CD14-positive monocyte (primary cell): ENCODE results near the gene KCNAB1. TPM values are rescaled to one million over a fixed set of nuclear protein-coding genes. Genes with fewer than 3 reads are reported as not detected.
"Not testable (repeated sequence)": the region's sequence is repeated elsewhere in the genome, so short reads cannot be mapped to it uniquely, and the experiment has no call there.

Experiments
- DNase-seq, 3 donors: peaks; one replicate each; pipeline ENCODE4 v3.0.0-alpha.2; 2011 to 2022
- H2AFZ ChIP-seq: 2 replicates; pipeline ENCODE4 v1.6.0; 2012; ENCODE audit warnings: mild to moderate bottlenecking, low read depth, low read length, inconsistent platforms; ENCODE audit not compliant: insufficient read depth, poor library complexity, severe bottlenecking
- H3K27ac ChIP-seq, 2 donors: 1 replicate in 1 of 2; 2 replicates in 1 of 2; pipeline ENCODE4 v1.5.1; 2012 to 2013; ENCODE audit warnings: low read length in 2 of 2, control low read depth in 1 of 2, inconsistent platforms in 1 of 2, low read depth in 1 of 2, mild to moderate bottlenecking in 1 of 2
- H3K27me3 ChIP-seq, 2 donors: one replicate each; pipeline versions ENCODE4 v1.6.0 to v1.6.1; 2011 to 2013; ENCODE audit warnings: low read length in 2 of 2; ENCODE audit not compliant: control insufficient read depth in 2 of 2, insufficient read depth in 2 of 2
- H3K36me3 ChIP-seq, 2 donors: replicated peaks in 1 of 2; 1 replicate in 1 of 2; 2 replicates in 1 of 2; pipeline versions ENCODE4 v1.5.1 to v1.6.1; 2012 to 2013; ENCODE audit warnings: low read length in 2 of 2, control low read depth in 1 of 2, inconsistent platforms in 1 of 2, mild to moderate bottlenecking in 1 of 2; ENCODE audit not compliant: insufficient read depth in 2 of 2, control insufficient read depth in 1 of 2
- H3K4me1 ChIP-seq, 2 donors: 1 replicate in 1 of 2; 2 replicates in 1 of 2; pipeline versions ENCODE4 v1.5.1 to v1.6.1; 2012 to 2013; ENCODE audit warnings: low read length in 2 of 2, control low read depth in 1 of 2, inconsistent platforms in 1 of 2, mild to moderate bottlenecking in 1 of 2, moderate library complexity in 1 of 2; ENCODE audit not compliant: insufficient read depth in 2 of 2, control insufficient read depth in 1 of 2
- H3K4me2 ChIP-seq: replicated peaks from 2 replicates; pipeline ENCODE3; 2012; ENCODE audit warnings: low read length, moderate library complexity, mild to moderate bottlenecking; ENCODE audit not compliant: poor library complexity, severe bottlenecking; ENCODE audit errors: extremely low read depth
- H3K4me3 ChIP-seq, 3 experiments: fragments of 200-600 bp in 1 of 3; sonication (generic) in 1 of 3; replicated peaks in 1 of 3; 1 replicate in 2 of 3; 2 replicates in 1 of 3; pipeline ENCODE4 v1.5.1; 2011 to 2013; ENCODE audit warnings: low read length in 3 of 3, mild to moderate bottlenecking in 3 of 3, control low read depth in 2 of 3, low read depth in 2 of 3, inconsistent platforms in 1 of 3, moderate library complexity in 1 of 3
- H3K79me2 ChIP-seq: 2 replicates; pipeline ENCODE4 v1.6.0; 2012; ENCODE audit warnings: mild to moderate bottlenecking, control low read depth, inconsistent platforms, low read length, moderate library complexity; ENCODE audit not compliant: insufficient read depth
- H3K9ac ChIP-seq: 2 replicates; pipeline ENCODE4 v1.6.0; 2017; ENCODE audit warnings: low read length, mild to moderate bottlenecking; ENCODE audit not compliant: insufficient read depth, poor library complexity, severe bottlenecking
- H3K9me3 ChIP-seq, 2 donors: replicated peaks in 1 of 2; 1 replicate in 1 of 2; 2 replicates in 1 of 2; pipeline versions ENCODE4 v1.5.1 to v1.6.1; 2012 to 2013; ENCODE audit warnings: low read length in 2 of 2, control low read depth in 1 of 2; ENCODE audit not compliant: control insufficient read depth in 1 of 2, insufficient read depth in 1 of 2
- H4K20me1 ChIP-seq: 2 replicates; pipeline ENCODE4 v1.6.0; 2012; ENCODE audit warnings: mild to moderate bottlenecking, low read length, control low read depth, moderate library complexity; ENCODE audit not compliant: insufficient read depth
- H3K27ac Mint-ChIP-seq, 7 donors: one replicate each; pipeline ENCODE4 v1.8.0; 2020; ENCODE audit warnings: mild to moderate bottlenecking in 7 of 7, mixed read lengths in 7 of 7, moderate library complexity in 6 of 7, inconsistent platforms in 2 of 7
- H3K27me3 Mint-ChIP-seq, 3 donors: one replicate each; pipeline ENCODE4 v1.8.0; 2021 to 2022; ENCODE audit warnings: low read depth in 3 of 3, mild to moderate bottlenecking in 3 of 3, mixed read lengths in 3 of 3, moderate library complexity in 3 of 3, inconsistent platforms in 1 of 3
- H3K36me3 Mint-ChIP-seq, 2 donors: one replicate each; pipeline ENCODE4 v1.8.0; 2020; ENCODE audit warnings: mixed read lengths in 2 of 2, inconsistent platforms in 1 of 2, mild to moderate bottlenecking in 1 of 2
- H3K4me1 Mint-ChIP-seq: one replicate; pipeline ENCODE4 v1.8.0; 2020; ENCODE audit warnings: mild to moderate bottlenecking, mixed read lengths
- H3K4me3 Mint-ChIP-seq, 2 donors: one replicate each; pipeline ENCODE4 v1.8.0; 2020; ENCODE audit warnings: mild to moderate bottlenecking in 2 of 2, mixed read lengths in 2 of 2, moderate library complexity in 1 of 2
- H3K9me3 Mint-ChIP-seq, 7 donors: one replicate each; pipeline ENCODE4 v1.8.0; 2020 to 2022; ENCODE audit warnings: mixed read lengths in 7 of 7, mild to moderate bottlenecking in 6 of 7, moderate library complexity in 6 of 7, inconsistent platforms in 2 of 7
- WGBS: methylation state at CpG from one replicate; pipeline ENCODE4 v1.1.5; 2013; ENCODE audit warnings: missing lambda C conversion rate; ENCODE audit not compliant: insufficient coverage; 5-methylcytosine and 5-hydroxymethylcytosine counted together
- intact Hi-C, 2 donors: fragments of 100-400 bp; cut with micrococcal nuclease; formaldehyde crosslinking; loops; one replicate each; pipeline versions ENCODE4 v1.15.0 to v1.15.1; 2023
- polyA plus RNA-seq, 3 donors: library from polyadenylated mRNA; depleted of rRNA in 1 of 3; unstranded in 2 of 3; stranded (reverse) in 1 of 3; fragments of 300-500 nt in 2 of 3; fragments of >200 nt in 1 of 3; fragmentation: Illumina TruSeq in 2 of 3; gene quantifications; 1 replicate in 2 of 3; 2 replicates in 1 of 3; pipeline ENCODE4 v1.2.3, GENCODE V29; 2012 to 2021
- TF ChIP-seq, protein P1 (sequence below): fragments of 200-600 bp; IDR thresholded peaks from one replicate; pipeline ENCODE4 v1.8.0; 2022; ENCODE audit warnings: antibody characterized with exemption, mild to moderate bottlenecking

KCNAB1 gene
- polyA plus RNA-seq, 3 donors = 0.08 to 0.14 TPM; not detected in 1

DNA sequence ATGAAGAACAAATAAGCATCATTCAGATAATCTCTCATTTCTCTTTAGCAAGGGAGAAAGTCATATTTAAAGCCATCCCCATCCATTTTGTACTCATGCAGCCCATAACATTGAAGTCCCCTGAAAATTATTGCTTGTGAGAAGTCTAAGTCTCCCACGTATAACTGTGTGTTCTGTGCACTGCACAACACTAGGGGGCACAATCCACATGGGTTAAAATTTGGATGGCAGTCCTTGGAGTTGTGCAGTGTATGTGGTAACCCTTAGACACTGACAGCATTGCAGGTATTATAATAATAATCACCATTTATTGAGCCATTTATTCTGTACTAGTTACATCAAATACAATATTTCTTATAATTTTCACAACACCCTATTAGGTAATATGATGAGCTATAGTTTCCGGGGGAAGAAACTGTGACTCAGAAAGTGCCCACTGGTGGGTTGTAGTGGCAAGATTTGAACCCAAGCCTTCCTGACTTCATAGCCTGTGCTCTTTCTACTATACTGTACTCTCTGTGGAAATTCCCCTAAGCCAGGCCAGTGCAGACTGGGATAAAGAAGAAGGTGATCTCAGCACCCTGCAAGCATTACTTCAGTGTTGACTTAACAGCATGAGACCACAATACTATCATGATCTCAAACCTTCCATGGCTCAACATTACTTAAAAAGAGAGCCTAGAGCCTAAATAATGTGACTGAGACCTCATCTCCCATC lies 15.7 kb downstream of the KCNAB1 start:
- Mint-ChIP-seq H3K4me3 (no peak overlapping the region), H3K27ac (no peak overlapping the region), H3K4me1 (peaks cover 4% of the 10 kb centered on the region), H3K36me3 (no peaks in the 10 kb centered on the region), H3K9me3 (no peaks in the 10 kb centered on the region), H3K27me3 (peaks cover 1 to 5% (median 3%) of the 10 kb centered on the region in 3 donors)
- TF ChIP-seq, protein P1, sequence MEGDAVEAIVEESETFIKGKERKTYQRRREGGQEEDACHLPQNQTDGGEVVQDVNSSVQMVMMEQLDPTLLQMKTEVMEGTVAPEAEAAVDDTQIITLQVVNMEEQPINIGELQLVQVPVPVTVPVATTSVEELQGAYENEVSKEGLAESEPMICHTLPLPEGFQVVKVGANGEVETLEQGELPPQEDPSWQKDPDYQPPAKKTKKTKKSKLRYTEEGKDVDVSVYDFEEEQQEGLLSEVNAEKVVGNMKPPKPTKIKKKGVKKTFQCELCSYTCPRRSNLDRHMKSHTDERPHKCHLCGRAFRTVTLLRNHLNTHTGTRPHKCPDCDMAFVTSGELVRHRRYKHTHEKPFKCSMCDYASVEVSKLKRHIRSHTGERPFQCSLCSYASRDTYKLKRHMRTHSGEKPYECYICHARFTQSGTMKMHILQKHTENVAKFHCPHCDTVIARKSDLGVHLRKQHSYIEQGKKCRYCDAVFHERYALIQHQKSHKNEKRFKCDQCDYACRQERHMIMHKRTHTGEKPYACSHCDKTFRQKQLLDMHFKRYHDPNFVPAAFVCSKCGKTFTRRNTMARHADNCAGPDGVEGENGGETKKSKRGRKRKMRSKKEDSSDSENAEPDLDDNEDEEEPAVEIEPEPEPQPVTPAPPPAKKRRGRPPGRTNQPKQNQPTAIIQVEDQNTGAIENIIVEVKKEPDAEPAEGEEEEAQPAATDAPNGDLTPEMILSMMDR = no peak
- H3K4me2 ChIP-seq = no peak overlapping the region
- no peak overlapping the region for H3K27ac ChIP-seq
- no peak overlapping the region for H3K9ac ChIP-seq
- H3K4me3 ChIP-seq = no peak overlapping the region
- H3K27me3 ChIP-seq = no peaks in the 10 kb centered on the region
- H3K79me2 ChIP-seq = no peaks in the 10 kb centered on the region
- no CpG with 5 or more reads among the region's 2 CpGs for WGBS
- intact Hi-C loops = no loop called here
- no peak overlapping the region for H2AFZ ChIP-seq
- peak in 2 of 3 donors; percentile 6 to 40 for DNase-seq
- no peaks in the 10 kb centered on the region for H4K20me1 ChIP-seq
- peaks cover 3 to 7% of the 10 kb centered on the region in 2 donors for H3K4me1 ChIP-seq
- no peaks in the 10 kb centered on the region for H3K36me3 ChIP-seq
- H3K9me3 ChIP-seq = no peaks in the 10 kb centered on the region

DNA sequence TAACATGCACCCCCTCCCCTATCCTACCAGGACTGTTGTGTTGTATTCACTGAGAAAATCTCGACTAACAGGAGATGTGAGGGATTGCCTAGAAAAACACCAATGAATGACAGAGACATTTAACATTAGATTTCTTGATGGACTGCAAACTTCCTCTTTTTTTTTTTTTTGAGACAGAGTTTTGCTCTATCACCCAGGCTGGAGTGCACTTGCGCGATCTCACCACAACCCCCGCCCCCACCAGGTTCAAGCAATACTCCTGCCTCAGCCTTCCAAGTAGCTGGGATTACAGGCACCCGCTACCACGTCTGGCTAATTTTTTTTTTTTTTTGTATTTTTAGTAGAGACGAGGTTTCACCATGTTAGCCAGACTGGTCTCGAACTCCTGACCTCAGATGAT lies 17.0 kb downstream of the KCNAB1 start:
- H3K36me3 Mint-ChIP-seq, H3K79me2 ChIP-seq, H3K4me1 ChIP-seq, H3K27ac Mint-ChIP-seq, H3K9ac ChIP-seq, H2AFZ ChIP-seq, H3K4me3 Mint-ChIP-seq, H3K4me1 Mint-ChIP-seq, H3K27me3 Mint-ChIP-seq, H3K9me3 ChIP-seq, H3K4me2 ChIP-seq, H4K20me1 ChIP-seq, H3K27ac ChIP-seq, intact Hi-C loops, H3K27me3 ChIP-seq, H3K9me3 Mint-ChIP-seq, H3K4me3 ChIP-seq, H3K36me3 ChIP-seq: not testable (repeated sequence)
- DNase-seq = peak in 2 of 3 donors; percentile 18
- 0% methylated on average over 4 of the region's 8 CpGs for WGBS
